Spleen (tissue), 7 donors: ENCODE measurements around the gene SLC24A3.

ENCODE experiments used
- CTCF ChIP-seq, 11 experiments: fragments of 200-600 bp in 7 of 11; fragments of 450-650 bp in 4 of 11; sonication (generic) in 4 of 11; IDR thresholded peaks in 8 of 11; conservative IDR thresholded peaks in 3 of 11; 1 replicate in 7 of 11; 2 replicates in 4 of 11; pipeline versions ENCODE4 v1.4.0 to v1.8.0; 2016 to 2021; ENCODE audit warnings: antibody characterized with exemption in 11 of 11, inconsistent platforms in 4 of 11, mild to moderate bottlenecking in 1 of 11
- POLR2A ChIP-seq, 3 donors: fragments of 450-650 bp; IDR thresholded peaks; one replicate each; pipeline ENCODE4 v1.5.1; 2017; ENCODE audit warnings: antibody characterized with exemption in 3 of 3, mild to moderate bottlenecking in 1 of 3
- POLR2AphosphoS5 ChIP-seq, 3 donors: sonication (generic); formaldehyde crosslinking; IDR thresholded peaks; one replicate each; pipeline ENCODE4 v1.5.1; 2017; ENCODE audit warnings: antibody characterized with exemption in 3 of 3
- donor health status: DM: no; HTN: no; CAD: no; lungs with moderate emphysema.
- donor health status: DM: no; HTN: no; CAD: no.
- donor health status: DM: no; HTN: no; CAD: no.

GRCh38 chr20:19616620-19617019 lies 404.2 kb downstream of the SLC24A3 start:
- TF ChIP-seq CTCF (IDR thresholded peaks at IDR 0.05 in 8 of 11, conservative IDR thresholded peaks at IDR 0.05 in 3 of 11) (no peak), POLR2A (IDR thresholded peaks at IDR 0.05) (no peak), POLR2AphosphoS5 (IDR thresholded peaks at IDR 0.05) (no peak)
